HCT116 (cell line): Measurements from ENCODE around the gene RUNDC3A. TPM values are rescaled to one million over a fixed set of nuclear protein-coding genes. Genes with fewer than 3 reads are reported as not detected.

Experiments
- ATAC-seq: fragments of 200-7000 bp; cut with Tn5 transposase; 2 replicates; pipeline ENCODE4 v1.9.1; 2020; ENCODE audit warnings: mild to moderate bottlenecking, moderate library complexity
- BruUV-seq: library from RNA; stranded (reverse); fragments of 400-500 nt; replicated peaks from 2 replicates; lab custom pipeline; 2021; lab: Mats Ljungman, UMichigan
- CTCF ChIA-PET: fragments of 300-600 bp; sonication (Branson Sonifier 250); formaldehyde crosslinking; loops from one replicate; lab custom pipeline; 2021; ENCODE audit warnings: antibody characterized with exemption; lab: Charles Lee
- POLR2A ChIA-PET: fragments of 300-600, 350-600 bp; sonication (Branson Sonifier 250); formaldehyde crosslinking; loops from one replicate; lab custom pipeline; 2021; ENCODE audit warnings: antibody characterized with exemption; lab: Charles Lee
- RAD21 ChIA-PET, 2 experiments: fragments of 300-600 bp; sonication (Branson Sonifier 250); formaldehyde crosslinking; loops; one replicate each; lab custom pipeline; 2023; ENCODE audit warnings: low total read pairs in 2 of 2; ENCODE audit not compliant: uncharacterized antibody in 2 of 2, unreplicated experiment in 2 of 2, low non-redundant PET in 1 of 2; lab: Charles Lee
- DNase-seq: peaks from one replicate; pipeline ENCODE4 v3.0.0-alpha.2; 2010; ENCODE audit warnings: low read depth, low spot score
- H2AFZ ChIP-seq: fragments of 200-600 bp; shearing (Covaris generic), sonication (generic); 2 replicates; pipeline ENCODE4 v1.6.1; 2017; ENCODE audit warnings: low read depth, mixed run types, mixed read lengths, antibody characterized with exemption, low read length; ENCODE audit not compliant: poor library complexity, severe bottlenecking
- H3K27ac ChIP-seq: 2 replicates; pipeline ENCODE4 v1.5.1; 2012; ENCODE audit warnings: low read depth, low read length
- H3K27me3 ChIP-seq: fragments of 200-600 bp; sonication (generic); 2 replicates; pipeline ENCODE4 v1.6.1; 2016; ENCODE audit warnings: mixed run types, low read length, mixed read lengths; ENCODE audit not compliant: insufficient read depth
- H3K36me3 ChIP-seq, 2 experiments: fragments of 200-500 bp in 1 of 2; fragments of 200-600 bp in 1 of 2; sonication (Bioruptor generic) in 1 of 2; sonication (generic) in 1 of 2; 2 replicates each; pipeline versions ENCODE4 v1.5.1 to v1.6.1; 2014 to 2016; ENCODE audit warnings: low read length in 2 of 2, inconsistent platforms in 1 of 2, mixed read lengths in 1 of 2, mixed run types in 1 of 2; ENCODE audit not compliant: insufficient read depth in 2 of 2, control insufficient read depth in 1 of 2
- H3K4me1 ChIP-seq, 2 experiments: fragments of 200-600 bp in 1 of 2; sonication (generic) in 1 of 2; 2 replicates each; pipeline versions ENCODE4 v1.5.1 to v1.6.1; 2012 to 2017; ENCODE audit warnings: low read length in 2 of 2, inconsistent platforms in 1 of 2, mild to moderate bottlenecking in 1 of 2, mixed read lengths in 1 of 2, mixed run types in 1 of 2, moderate library complexity in 1 of 2; ENCODE audit not compliant: insufficient read depth in 2 of 2, control insufficient read depth in 1 of 2
- H3K4me2 ChIP-seq: fragments of 200-600 bp; sonication (generic); 2 replicates; pipeline ENCODE4 v1.6.1; 2017; ENCODE audit warnings: mixed run types, low read length, mixed read lengths
- H3K4me3 ChIP-seq, 2 experiments: fragments of 200-600 bp in 1 of 2; sonication (generic) in 1 of 2; replicated peaks in 1 of 2; 2 replicates each; pipeline ENCODE4 v1.5.1; 2011 to 2016; ENCODE audit warnings: low read length in 2 of 2, control low read depth in 1 of 2, low read depth in 1 of 2, mild to moderate bottlenecking in 1 of 2, mixed read lengths in 1 of 2, mixed run types in 1 of 2
- H3K79me2 ChIP-seq: fragments of 200-600 bp; sonication (generic); 2 replicates; pipeline ENCODE4 v1.6.1; 2017; ENCODE audit warnings: mild to moderate bottlenecking, mixed run types, low read length, moderate library complexity, mixed read lengths; ENCODE audit not compliant: insufficient read depth
- H3K9ac ChIP-seq: fragments of 200-600 bp; sonication (generic); 2 replicates; pipeline ENCODE4 v1.6.1; 2016; ENCODE audit warnings: low read length, mixed read lengths
- H3K9me2 ChIP-seq: fragments of 200-600 bp; sonication (generic), shearing (Covaris generic); 2 replicates; pipeline ENCODE4 v1.6.1; 2017; ENCODE audit warnings: mixed run types, mild to moderate bottlenecking, moderate library complexity; ENCODE audit not compliant: insufficient read depth
- H3K9me3 ChIP-seq, 2 experiments: fragments of 200-500 bp in 1 of 2; fragments of 200-600 bp in 1 of 2; sonication (Bioruptor generic) in 1 of 2; sonication (generic) in 1 of 2; 2 replicates each; pipeline ENCODE4 v1.6.1; 2014 to 2017; ENCODE audit warnings: low read length in 2 of 2, mixed read lengths in 2 of 2, inconsistent platforms in 1 of 2, low read depth in 1 of 2, mild to moderate bottlenecking in 1 of 2, mixed run types in 1 of 2, moderate library complexity in 1 of 2; ENCODE audit not compliant: control insufficient read depth in 1 of 2, insufficient read depth in 1 of 2
- H4K20me1 ChIP-seq: fragments of 200-600 bp; sonication (generic), shearing (Covaris generic); 2 replicates; pipeline ENCODE4 v1.6.1; 2017; ENCODE audit warnings: mixed run types, mild to moderate bottlenecking, moderate library complexity; ENCODE audit not compliant: insufficient read depth
- ATF3 ChIP-seq: IDR thresholded peaks from 2 replicates; pipeline ENCODE4 v1.6.1; 2012
- CBX3 ChIP-seq: IDR thresholded peaks from 2 replicates; pipeline ENCODE4 v1.6.1; 2012; ENCODE audit warnings: low read depth
- CEBPB ChIP-seq: IDR thresholded peaks from 2 replicates; pipeline ENCODE4 v1.6.1; 2012; ENCODE audit warnings: low read depth
- EGR1 ChIP-seq: IDR thresholded peaks from 2 replicates; pipeline ENCODE4 v1.6.1; 2012; ENCODE audit warnings: low read depth
- FOSL1 ChIP-seq: IDR thresholded peaks from 2 replicates; pipeline ENCODE4 v1.6.1; 2012; ENCODE audit warnings: low read depth
- POLR2A ChIP-seq: IDR thresholded peaks from 2 replicates; pipeline ENCODE4 v1.7.0; 2011; ENCODE audit warnings: borderline replicate concordance; ENCODE audit not compliant: insufficient read depth, insufficient read length; ENCODE audit errors: extremely low read depth
- POLR2AphosphoS5 ChIP-seq: IDR thresholded peaks from 2 replicates; pipeline ENCODE4 v1.6.1; 2011; ENCODE audit warnings: mild to moderate bottlenecking, low read depth, low read length, moderate library complexity
- RAD21 ChIP-seq: IDR thresholded peaks from 2 replicates; pipeline ENCODE4 v1.6.1; 2012; ENCODE audit warnings: low read depth, mild to moderate bottlenecking
- SIN3A ChIP-seq: IDR thresholded peaks from 2 replicates; pipeline ENCODE4 v1.6.1; 2012; ENCODE audit warnings: low read depth
- SP1 ChIP-seq: IDR thresholded peaks from 2 replicates; pipeline ENCODE4 v1.6.1; 2012; ENCODE audit warnings: low read depth
- SRF ChIP-seq: IDR thresholded peaks from 2 replicates; pipeline ENCODE4 v1.6.1; 2012; ENCODE audit warnings: low read depth
- TCF7L2 ChIP-seq: IDR thresholded peaks from 2 replicates; pipeline ENCODE4 v1.7.0; 2011; ENCODE audit warnings: borderline replicate concordance, inconsistent platforms; ENCODE audit not compliant: insufficient read depth, insufficient read length; ENCODE audit errors: extremely low read depth
- YY1 ChIP-seq: IDR thresholded peaks from 2 replicates; pipeline ENCODE4 v1.6.1; 2011; ENCODE audit warnings: low read length, low read depth, moderate library complexity, mild to moderate bottlenecking; ENCODE audit not compliant: insufficient replicate concordance; ENCODE audit errors: extremely low read depth
- ZBTB33 ChIP-seq: IDR thresholded peaks from 2 replicates; pipeline ENCODE4 v1.6.1; 2011; ENCODE audit warnings: mild to moderate bottlenecking, low read length, moderate library complexity; ENCODE audit not compliant: insufficient replicate concordance; ENCODE audit errors: extremely low read depth
- ZFX ChIP-seq: fragments of 450-650 bp; IDR thresholded peaks from 2 replicates; pipeline ENCODE4 v1.6.1; 2017
- intact Hi-C: fragments of 100-400 bp; cut with micrococcal nuclease; formaldehyde crosslinking; loops from 2 replicates; pipeline ENCODE4 v1.10.0; 2022
- total RNA-seq: library from RNA; stranded (reverse); gene quantifications from one replicate; pipeline ENCODE4 v1.2.1, GENCODE V29; 2021; ENCODE audit not compliant: unreplicated experiment
- TF ChIP-seq, protein P1 (sequence below): IDR thresholded peaks from 2 replicates; pipeline ENCODE4 v1.6.1; 2012
- TF ChIP-seq, protein P2 (sequence below), 3 experiments: fragments of 200-600 bp in 1 of 3; sonication (generic) in 1 of 3; IDR thresholded peaks in 2 of 3; conservative IDR thresholded peaks in 1 of 3; 2 replicates each; pipeline ENCODE4 v1.5.1; 2012 to 2017; ENCODE audit warnings: low read depth in 2 of 3, low read length in 2 of 3, antibody characterized with exemption in 1 of 3, borderline replicate concordance in 1 of 3, control low read depth in 1 of 3, mild to moderate bottlenecking in 1 of 3, mixed read lengths in 1 of 3, mixed run types in 1 of 3, moderate library complexity in 1 of 3; ENCODE audit not compliant: insufficient read depth in 1 of 3
- TF ChIP-seq, protein P3 (sequence below): IDR thresholded peaks from 2 replicates; pipeline ENCODE4 v1.6.1; 2012; ENCODE audit warnings: low read depth

RUNDC3A gene
- total RNA-seq, 1 experiment from 2014 or later: 0.61 TPM

DNA sequence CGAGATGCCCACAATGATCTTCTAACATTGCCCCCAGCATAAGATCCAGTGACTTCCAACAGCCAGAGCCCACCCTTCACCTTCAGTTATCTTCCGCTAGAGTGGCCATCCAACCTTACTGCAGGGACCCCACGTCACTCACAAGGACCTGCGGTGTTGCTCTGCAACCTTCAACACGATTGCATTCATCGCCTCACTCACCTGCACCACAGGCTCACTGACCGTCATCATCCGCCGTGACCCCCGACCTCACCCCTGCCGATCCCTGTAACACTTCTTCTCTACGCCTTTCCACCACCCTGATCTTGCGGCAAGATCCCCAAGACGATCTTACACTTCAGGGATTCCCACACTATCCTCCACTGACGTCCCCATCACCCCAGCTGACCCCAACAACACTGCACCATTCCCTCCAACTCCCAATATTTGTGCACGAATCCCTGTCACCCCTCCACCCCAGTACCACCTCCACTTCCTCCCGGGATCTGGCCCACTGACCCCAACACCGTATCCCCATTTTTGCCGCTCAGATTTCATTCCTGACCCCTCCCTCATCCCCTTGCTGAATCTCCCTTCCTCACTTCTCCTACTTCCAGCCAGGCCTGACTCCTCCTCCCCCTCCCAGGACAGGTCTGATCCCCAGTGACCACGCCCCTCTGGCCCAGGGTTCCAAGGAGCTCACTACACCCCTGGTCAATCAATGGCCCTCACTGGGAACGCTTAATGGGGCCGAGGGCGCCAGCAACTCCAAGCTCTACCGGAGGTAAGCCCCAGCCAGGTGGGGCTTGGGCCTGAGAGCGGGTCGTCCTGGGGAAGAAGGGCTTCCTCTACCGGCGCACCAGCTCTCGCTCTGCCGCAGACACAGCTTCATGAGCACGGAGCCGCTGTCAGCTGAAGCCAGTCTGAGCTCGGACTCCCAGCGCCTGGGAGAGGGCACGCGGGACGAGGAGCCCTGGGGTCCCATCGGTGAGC, 7.6 kb downstream of the RUNDC3A start:
- Histone ChIP-seq H3K9me3 (no peaks in the 10 kb centered on the region), H3K27ac (no peak overlapping the region), H3K27me3 (no peaks in the 10 kb centered on the region), H3K4me2 (peak overlapping the region; percentile 73), H3K79me2 (peaks cover 4% of the 10 kb centered on the region; the same call in 1 of the 2 replicates), H3K9ac (no peak overlapping the region), H2AFZ (no peak overlapping the region), H3K4me1 (peaks cover 2 to 38% of the 10 kb centered on the region in 2 experiments; a peak in 2 of 4 replicates), H3K4me3 (peak overlapping the region; percentile 25 to 38), H3K36me3 (peaks cover 9 to 17% of the 10 kb centered on the region in 2 experiments; a peak in 3 of 4 replicates), H4K20me1 (no peaks in the 10 kb centered on the region), H3K9me2 (no peaks in the 10 kb centered on the region)
- intact Hi-C loops: no loop called here
- no peak for DNase-seq
- ChIA-PET POLR2A (interaction anchor here (0.9 kb wide), 1 partner anchor 95 kb away, joined by 3 read pairs; no protein-coding TSS in a partner anchor), CTCF (interaction anchor here (0.6 to 1.3 kb wide), 3 partner anchors 11 to 96 kb away, joined by 3 read pairs; no protein-coding TSS in a partner anchor), RAD21 (no interaction called here)
- ATAC-seq: no peak
- no TSS peak for BruUV-seq
- no peak for TF ChIP-seq SRF
- no peak for TF ChIP-seq ZBTB33
- no peak for TF ChIP-seq CBX3
- TF ChIP-seq RAD21: no peak
- TF ChIP-seq, protein P1, sequence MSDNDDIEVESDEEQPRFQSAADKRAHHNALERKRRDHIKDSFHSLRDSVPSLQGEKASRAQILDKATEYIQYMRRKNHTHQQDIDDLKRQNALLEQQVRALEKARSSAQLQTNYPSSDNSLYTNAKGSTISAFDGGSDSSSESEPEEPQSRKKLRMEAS: no peak
- TF ChIP-seq, protein P2, sequence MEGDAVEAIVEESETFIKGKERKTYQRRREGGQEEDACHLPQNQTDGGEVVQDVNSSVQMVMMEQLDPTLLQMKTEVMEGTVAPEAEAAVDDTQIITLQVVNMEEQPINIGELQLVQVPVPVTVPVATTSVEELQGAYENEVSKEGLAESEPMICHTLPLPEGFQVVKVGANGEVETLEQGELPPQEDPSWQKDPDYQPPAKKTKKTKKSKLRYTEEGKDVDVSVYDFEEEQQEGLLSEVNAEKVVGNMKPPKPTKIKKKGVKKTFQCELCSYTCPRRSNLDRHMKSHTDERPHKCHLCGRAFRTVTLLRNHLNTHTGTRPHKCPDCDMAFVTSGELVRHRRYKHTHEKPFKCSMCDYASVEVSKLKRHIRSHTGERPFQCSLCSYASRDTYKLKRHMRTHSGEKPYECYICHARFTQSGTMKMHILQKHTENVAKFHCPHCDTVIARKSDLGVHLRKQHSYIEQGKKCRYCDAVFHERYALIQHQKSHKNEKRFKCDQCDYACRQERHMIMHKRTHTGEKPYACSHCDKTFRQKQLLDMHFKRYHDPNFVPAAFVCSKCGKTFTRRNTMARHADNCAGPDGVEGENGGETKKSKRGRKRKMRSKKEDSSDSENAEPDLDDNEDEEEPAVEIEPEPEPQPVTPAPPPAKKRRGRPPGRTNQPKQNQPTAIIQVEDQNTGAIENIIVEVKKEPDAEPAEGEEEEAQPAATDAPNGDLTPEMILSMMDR (IDR thresholded peaks at IDR 0.05 in 2 of 3, conservative IDR thresholded peaks at IDR 0.05 in 1 of 3; ENCODE audit: borderline replicate concordance in 1 of 3, insufficient read depth in 1 of 3, low read depth in 2 of 3, low read length in 2 of 3): no peak
- TF ChIP-seq ATF3: no peak
- no peak for TF ChIP-seq FOSL1
- no peak for TF ChIP-seq POLR2A
- TF ChIP-seq SP1: no peak
- TF ChIP-seq, protein P3, sequence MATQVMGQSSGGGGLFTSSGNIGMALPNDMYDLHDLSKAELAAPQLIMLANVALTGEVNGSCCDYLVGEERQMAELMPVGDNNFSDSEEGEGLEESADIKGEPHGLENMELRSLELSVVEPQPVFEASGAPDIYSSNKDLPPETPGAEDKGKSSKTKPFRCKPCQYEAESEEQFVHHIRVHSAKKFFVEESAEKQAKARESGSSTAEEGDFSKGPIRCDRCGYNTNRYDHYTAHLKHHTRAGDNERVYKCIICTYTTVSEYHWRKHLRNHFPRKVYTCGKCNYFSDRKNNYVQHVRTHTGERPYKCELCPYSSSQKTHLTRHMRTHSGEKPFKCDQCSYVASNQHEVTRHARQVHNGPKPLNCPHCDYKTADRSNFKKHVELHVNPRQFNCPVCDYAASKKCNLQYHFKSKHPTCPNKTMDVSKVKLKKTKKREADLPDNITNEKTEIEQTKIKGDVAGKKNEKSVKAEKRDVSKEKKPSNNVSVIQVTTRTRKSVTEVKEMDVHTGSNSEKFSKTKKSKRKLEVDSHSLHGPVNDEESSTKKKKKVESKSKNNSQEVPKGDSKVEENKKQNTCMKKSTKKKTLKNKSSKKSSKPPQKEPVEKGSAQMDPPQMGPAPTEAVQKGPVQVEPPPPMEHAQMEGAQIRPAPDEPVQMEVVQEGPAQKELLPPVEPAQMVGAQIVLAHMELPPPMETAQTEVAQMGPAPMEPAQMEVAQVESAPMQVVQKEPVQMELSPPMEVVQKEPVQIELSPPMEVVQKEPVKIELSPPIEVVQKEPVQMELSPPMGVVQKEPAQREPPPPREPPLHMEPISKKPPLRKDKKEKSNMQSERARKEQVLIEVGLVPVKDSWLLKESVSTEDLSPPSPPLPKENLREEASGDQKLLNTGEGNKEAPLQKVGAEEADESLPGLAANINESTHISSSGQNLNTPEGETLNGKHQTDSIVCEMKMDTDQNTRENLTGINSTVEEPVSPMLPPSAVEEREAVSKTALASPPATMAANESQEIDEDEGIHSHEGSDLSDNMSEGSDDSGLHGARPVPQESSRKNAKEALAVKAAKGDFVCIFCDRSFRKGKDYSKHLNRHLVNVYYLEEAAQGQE: no peak
- TF ChIP-seq POLR2AphosphoS5: no peak
- no peak for TF ChIP-seq YY1
- no peak for TF ChIP-seq EGR1
- TF ChIP-seq TCF7L2: no peak
- TF ChIP-seq SIN3A: no peak
- no peak for TF ChIP-seq CEBPB
- no peak for TF ChIP-seq ZFX
